Left kidney (tissue), 8 donors: ENCODE results near the gene ASPDH. TPM values are rescaled to one million over a fixed set of nuclear protein-coding genes. Genes with fewer than 3 reads are reported as not detected.
A peak's percentile ranks its signal among the peaks of the same experiment; 100 is the strongest.

Source experiments
- DNase-seq: peaks from one replicate; pipeline ENCODE4 v3.0.0-alpha.2; 2013
- long read RNA-seq, 8 donors: transcript quantifications; one replicate each; lab custom pipeline, GENCODE V29; 2026
- polyA plus RNA-seq: library from polyadenylated mRNA; unstranded; fragments of 120-200 nt; gene quantifications from one replicate; pipeline ENCODE4 v1.2.1, GENCODE V29; 2013; ENCODE audit not compliant: insufficient read length

Gene ASPDH
- 8.6 TPM for polyA plus RNA-seq
- long read RNA-seq, donor 1, partial matches to known transcripts: 0 of 3 reads
- long read RNA-seq, donor 1, other reads (novel, unspliced or antisense): 0 of 3 reads
- long read RNA-seq, donor 2: 0 reads
- long read RNA-seq, donor 3, partial matches to known transcripts: 0 of 1 reads
- long read RNA-seq, donor 3, other reads (novel, unspliced or antisense): 0 of 1 reads
- long read RNA-seq, donor 4: 0 reads
- long read RNA-seq, donor 5, partial matches to known transcripts: 0 of 8 reads
- long read RNA-seq, donor 5, other reads (novel, unspliced or antisense): 5 of 8 reads
- long read RNA-seq, donor 6, partial matches to known transcripts: 0 of 2 reads
- long read RNA-seq, donor 6, other reads (novel, unspliced or antisense): 0 of 2 reads
- long read RNA-seq, donor 7, partial matches to known transcripts: 0 of 1 reads
- long read RNA-seq, donor 7, other reads (novel, unspliced or antisense): 0 of 1 reads
- long read RNA-seq, donor 8, partial matches to known transcripts: 0 of 1 reads
- long read RNA-seq, donor 8, other reads (novel, unspliced or antisense): 0 of 1 reads

DNA sequence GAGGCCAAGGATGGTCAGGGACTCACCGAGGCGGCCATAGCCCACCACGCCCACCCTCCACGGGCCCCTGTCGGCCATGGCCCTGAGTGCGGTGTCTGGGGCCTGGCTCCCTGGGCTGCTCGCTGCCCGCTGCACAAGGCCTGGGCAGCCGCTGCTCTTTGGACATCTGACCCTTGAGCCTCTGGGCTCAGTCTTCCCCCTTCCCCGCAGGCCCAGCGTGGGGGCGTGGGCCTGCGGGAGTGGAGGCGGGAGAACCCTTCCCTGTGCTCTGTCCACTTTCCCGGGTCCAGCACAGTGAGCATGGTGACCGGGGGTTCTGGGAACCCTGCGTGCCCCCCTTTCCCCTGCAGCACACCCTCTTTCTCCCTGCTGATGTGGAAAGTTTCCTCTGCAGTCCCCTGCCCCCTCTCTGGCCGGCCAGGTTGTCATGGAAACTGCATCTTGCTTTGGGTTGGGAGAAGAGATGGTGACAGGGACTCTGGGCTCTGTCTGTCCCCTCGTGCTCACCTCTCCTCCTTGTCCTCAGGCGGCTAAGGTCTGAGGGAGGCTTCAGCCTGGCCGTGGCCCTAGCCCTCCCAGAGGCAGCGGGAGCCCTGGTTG is at the start of gene ASPDH:
TSS of gene ASPDH (minus strand) at position 168 of the 600 bp plus-strand sequence. CDS start at position 78, 90 bp downstream.
- no peak for DNase-seq

- no peak for DNase-seq
Measured at GRCh38 chr19:50562996-50563395, 49.3 kb upstream of the ASPDH start.

DNA sequence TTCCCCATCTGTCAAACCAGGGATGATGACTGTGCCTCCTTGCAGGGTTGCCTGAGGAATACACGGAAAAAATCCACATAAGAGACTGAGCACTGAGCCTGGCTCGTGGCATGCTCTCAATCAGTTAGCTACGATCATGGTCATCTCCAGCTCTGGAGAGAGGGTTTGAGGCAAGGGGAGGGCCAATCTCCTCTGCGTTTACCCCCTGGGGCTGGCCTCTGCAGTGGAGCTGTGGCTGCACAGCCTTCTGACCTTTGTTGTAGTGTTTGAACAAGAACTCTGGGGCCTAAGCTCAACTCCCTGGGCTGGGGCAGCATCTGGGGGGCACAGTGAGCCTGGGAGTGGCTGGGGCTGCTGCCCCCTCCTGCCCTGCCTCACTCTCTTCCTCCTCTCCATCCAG is 48.6 kb upstream of the ASPDH start:
- no peak for DNase-seq

- no peak for DNase-seq
Measured at GRCh38 chr19:50559636-50560035, 45.9 kb upstream of the ASPDH start.

DNA sequence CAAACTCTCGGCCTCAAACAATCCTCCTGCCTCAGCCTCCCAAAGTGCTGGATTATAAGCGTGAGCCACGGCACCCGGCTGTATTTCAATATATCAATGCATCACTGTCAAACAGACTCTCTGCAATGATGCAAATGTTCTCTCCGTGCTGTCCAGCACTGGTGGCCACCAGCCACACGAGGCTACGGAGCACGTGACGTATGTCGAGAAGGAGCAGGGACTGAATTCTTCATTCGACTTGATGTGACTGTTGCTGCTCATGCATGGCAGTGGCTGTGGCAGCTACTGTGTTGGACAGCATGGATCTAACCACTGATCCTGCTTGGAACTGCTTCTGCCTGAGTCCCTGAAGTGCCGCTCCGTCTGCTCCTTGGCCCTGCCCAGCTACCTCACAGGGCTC is 44.7 kb upstream of the ASPDH start:
- DNase-seq: no peak

- no peak for DNase-seq
Measured at GRCh38 chr19:50558039-50558438, 44.3 kb upstream of the ASPDH start.

DNA sequence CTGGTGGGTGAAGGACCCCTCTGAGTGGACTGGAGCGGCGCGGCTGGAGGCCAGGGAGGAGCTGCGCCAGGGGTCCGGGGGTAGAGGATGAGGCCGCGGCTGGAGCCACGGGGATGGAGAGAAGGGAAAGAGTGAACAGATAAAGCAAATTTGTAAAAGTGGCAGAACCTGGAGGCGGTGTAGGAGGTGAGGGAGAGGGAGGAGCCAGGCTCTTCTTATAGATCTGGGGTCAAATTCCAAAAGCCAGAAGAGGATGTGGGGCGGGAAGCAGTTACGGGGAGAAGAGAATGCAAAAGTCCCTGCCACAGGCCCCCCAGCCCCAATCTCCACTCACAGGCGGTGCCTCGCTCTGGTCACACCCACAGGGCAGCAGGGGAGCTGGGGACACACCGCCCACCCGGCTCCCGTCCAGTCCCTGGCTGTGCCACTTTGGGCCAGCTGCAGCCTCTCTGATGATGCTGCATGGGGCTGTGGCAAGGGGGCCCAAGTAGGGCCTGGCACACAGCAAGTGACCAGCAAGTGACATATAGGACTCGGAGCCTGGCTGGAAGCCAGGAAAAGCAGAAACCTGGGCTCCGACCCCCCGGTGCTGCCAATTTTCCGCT is 43.4 kb upstream of the ASPDH start:
- no peak for DNase-seq

- DNase-seq: peak; percentile 89
Measured at GRCh38 chr19:50556282-50557008, 42.7 kb upstream of the ASPDH start.

- DNase-seq: no peak
Measured at GRCh38 chr19:50555450-50556281, 42.0 kb upstream of the ASPDH start.

DNA sequence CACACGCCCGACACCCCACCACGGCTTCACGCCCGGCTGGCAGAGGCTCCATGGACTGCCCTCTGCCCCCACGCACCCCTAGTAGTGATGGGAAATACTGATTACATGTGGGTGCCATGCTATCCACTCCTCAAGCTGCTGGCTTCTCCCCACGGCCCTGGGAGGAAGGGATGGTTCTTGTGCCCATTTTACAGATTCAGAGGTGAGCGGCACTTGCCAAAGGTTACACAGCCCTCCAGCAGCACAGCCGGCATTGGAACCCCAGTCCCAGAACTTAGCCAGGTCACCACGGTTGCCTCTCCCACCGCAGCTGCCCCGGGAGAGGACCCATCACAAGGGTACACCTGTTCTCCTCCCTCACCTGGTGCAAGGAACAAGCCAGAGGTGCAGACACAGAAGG is 41.3 kb upstream of the ASPDH start:
- no peak for DNase-seq

- DNase-seq: no peak
Measured at GRCh38 chr19:50554212-50554611, 40.5 kb upstream of the ASPDH start.

DNA sequence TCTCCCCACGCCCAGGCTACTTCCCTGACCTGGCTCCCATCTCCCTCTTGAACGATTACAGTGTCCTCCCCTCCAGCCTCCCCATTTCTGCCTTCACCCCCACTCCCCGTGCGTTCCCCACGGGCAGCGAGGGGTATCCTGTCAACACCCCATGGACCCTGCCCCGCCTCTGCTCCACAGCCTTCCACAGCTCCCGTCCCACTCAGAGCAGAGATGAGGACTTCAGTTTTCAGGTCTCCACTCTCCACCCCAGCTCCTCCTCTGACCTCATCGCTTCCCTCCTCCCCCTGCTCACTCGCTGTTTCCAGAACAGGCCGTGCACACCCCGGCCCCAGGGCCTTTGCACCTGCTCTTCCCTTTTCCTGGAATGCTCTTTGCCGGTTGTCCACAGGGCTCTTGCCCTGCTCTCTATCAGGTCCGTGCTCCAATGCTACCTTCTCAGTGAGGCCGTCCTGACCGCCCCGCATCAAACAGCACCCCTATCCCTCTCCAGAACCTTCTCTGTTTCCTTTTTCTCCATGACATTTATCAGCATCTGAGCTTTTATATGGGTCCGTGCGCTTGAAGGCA is 39.5 kb upstream of the ASPDH start:
- DNase-seq: no peak

DNA sequence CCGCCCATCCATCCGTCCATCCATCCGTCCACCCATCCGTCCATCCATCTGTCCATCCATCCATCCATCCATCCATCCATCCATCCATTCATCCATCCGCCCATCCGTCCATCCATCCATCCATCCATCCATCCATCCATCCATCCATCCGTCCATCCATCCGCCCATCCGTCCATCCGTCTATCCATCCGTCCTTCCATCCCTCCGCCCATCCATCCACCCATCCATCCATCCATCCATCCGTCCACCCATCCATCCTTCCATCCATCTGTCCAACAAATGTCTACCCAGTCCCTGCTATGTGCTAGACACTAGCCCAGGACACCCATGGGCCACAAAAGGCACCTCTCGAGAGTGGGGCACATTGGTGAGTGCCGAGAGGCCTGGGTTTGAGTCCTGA is 38.8 kb upstream of the ASPDH start:
- no peak for DNase-seq

- no peak for DNase-seq
Measured at GRCh38 chr19:50551715-50552187, 38.0 kb upstream of the ASPDH start.

DNA sequence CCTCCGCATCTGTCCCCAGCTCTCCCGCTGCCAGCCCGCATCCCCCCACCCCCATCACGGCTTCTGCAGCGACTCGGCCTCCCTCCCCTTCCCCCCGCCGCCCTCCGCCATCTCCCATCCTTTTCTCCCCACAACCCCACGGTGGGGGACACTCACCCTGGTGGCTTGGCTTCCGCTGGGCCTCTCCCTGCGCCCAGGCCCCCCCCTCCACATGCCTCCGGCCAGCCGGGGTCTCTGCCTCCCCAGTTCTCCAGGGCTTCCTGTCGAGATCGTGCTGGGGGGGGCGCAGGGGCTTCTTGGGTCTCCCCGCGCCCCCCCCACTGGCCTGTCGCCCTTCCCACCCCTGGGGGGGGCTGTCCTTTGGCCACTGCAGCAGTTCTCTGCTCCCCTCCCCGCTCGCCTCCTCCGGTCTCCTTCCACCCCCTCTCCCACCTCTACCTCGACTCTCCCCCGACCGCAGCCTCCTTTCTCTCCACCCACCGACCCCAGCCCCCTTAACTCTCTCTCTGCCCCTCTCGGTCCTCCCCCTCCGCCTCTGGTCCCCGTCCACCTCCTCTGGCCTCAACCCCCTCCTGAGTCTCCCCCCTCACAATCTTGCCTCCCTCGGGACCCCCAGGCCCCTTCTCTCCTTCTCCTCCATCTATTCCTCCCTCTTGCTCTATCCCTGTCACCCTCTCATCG is 37.5 kb upstream of the ASPDH start:
- DNase-seq: no peak

- DNase-seq: no peak
Measured at GRCh38 chr19:50550594-50550966, 36.9 kb upstream of the ASPDH start.

DNA sequence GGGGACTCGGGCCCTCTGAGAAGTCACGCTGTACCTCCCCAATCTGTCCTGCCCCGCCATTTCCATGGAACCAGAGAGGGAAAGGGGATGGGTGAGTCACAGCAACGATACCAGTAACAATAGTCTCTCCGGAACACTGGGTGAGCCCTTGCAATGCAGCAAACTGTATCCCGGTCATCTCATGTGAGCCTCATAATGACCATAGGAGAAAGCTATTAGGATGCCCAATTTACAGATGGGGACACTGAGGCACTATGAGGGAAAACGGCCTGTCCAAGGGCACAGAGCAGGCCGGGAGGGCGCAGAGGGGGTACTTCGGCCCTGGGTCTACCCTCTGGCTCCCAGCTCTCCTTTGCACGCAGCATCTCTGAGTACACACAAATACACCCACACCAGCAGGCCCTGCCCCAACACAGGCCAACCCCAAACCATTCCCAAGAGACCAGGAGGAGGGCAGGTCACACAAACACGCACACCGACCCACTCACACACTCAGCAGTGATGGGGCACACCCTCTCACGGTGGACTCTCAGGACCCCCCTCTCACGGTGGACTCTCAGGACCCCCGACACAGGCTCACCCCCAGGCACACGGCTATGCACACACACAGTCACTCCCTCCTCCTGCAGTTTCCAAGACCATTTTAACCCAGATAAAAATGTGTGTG is 36.3 kb upstream of the ASPDH start:
- DNase-seq: no peak

DNA sequence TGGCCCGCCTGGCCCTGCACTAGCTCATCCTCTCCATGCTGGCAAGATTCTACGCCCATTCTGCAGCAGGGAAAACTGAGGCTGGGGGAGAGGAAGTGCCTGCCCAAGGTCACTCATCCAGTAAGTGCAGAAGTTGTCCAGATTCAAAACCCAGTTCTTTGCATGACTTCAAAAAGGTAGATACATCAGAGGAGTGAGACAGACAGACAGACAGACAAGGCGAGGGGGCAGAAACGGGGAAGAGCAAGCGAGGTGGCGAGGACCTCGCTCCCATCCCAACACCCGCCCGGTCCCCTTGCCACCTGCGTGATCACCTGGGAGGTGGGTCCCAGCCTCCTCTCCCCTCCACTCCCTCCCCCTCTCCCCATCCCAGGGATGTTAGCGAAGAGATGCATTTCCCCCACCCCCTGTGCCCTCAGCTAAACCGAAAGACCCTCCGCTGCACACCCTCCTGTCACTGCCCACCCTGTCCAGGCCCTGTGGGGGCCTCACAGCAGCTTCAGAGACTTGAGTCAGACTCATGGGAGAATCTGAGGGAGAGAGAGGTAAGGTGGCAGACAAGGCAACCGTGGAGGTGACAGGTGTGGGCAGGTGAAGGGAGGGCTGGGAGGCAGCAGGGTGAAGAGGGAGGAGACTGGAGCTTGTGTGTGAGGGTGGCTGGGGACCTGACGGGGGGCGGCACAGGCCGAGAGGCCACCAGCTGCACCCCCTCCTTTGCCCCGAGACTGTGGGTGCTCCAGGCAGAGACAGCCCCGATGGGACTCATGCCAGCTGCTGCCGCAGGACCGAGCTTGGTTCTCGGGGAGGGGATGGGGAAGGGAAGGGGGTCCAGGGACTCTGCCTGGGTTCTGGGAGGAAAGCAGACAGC is 35.6 kb upstream of the ASPDH start:
- DNase-seq: no peak
